Measurements from ENCODE around the gene LONRF2.
A peak's percentile ranks its signal among the peaks of the same experiment; 100 is the strongest.

The LONRF2 gene

DNA sequence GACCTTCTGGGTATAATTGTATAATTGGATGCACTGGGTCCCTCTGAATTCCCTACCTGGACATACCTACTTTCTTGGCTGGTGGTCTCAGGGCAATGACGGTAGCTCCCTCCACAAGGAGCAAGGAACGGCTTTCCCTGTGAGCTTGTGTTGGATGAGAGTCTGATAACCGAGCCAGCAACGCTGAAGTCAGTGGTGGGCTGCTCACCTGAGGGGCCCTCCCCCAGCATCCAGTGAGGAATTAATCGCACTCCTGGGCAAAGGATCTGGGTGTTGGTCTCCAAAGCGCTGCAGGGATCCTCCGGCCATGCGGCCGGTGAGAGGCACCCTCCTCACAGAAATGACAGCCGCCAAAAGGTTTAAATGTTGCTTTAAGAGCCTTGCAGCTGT is 47.1 kb downstream of the LONRF2 start:
- no peak for DNase-seq (ENCODE audit: low spot score)

DNA sequence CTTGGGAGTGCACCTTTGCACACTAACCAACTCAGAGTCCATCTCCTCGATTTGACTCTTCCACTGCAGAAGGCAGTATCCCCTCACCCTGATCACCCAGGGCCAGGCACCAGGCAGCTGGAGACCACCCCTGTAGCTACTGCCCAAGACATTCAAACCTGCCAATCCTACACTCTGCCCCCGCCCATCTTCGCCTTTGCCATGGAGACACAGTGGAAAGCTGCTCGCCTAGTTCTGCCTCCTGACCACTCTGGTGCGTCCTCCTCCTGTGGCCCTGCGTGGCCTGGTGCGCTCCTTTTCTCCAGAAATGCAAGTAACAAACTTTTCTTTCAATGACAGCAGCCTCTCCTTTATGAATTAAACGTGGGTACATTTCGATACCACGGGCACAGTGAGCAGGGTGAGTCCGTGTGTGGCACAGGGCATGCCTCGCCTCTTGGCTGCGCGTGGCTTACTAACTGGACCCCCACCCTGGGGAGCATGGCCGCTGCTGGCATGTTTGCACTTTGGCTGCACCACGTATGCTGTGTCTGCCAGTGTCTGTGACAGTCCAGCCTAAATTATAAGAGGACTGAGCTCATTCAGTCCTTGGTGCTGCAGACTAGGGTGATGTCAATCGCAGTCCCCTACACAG is 47.6 kb downstream of the LONRF2 start:
- no peak for DNase-seq (ENCODE audit: low spot score)

DNA sequence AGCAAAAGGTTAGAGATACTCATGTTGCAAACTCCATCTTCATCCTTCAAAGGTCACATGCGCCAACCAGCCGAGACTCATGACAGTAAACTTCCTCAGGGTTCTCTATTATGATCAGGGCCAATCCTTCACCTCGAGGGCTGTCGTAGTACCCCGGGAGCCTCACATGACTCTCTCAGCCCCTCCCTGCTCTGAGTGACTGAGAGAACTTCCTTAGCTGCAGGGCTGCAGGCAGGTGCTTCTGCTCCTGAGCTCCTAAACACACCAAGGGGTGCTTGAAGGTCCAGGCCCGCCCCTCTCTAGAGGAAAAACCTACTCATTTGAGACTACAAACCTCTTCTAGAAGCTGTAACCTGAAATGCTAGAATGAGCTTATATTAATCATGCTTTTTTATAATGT is 48.2 kb downstream of the LONRF2 start:
- peak; percentile 12 for DNase-seq (ENCODE audit: low spot score)

DNA sequence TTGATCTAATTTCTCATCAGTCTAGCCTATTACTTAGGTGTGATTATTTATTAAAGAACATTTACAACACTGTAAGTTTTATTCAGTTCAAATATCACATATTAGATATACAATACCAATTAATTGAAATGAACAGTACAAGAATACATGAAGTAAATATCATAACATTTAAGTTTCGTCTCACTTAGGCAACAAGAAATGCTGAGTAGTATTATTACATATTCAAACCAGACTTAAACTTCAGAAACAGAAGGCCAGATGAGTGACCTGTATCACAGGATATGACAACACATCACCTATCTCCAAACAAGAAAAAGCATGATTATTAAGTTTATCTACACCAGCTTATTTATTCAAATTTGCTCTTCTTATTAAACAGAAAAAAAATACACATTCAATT is 48.9 kb downstream of the LONRF2 start:
- DNase-seq (ENCODE audit: low spot score): no peak

DNA sequence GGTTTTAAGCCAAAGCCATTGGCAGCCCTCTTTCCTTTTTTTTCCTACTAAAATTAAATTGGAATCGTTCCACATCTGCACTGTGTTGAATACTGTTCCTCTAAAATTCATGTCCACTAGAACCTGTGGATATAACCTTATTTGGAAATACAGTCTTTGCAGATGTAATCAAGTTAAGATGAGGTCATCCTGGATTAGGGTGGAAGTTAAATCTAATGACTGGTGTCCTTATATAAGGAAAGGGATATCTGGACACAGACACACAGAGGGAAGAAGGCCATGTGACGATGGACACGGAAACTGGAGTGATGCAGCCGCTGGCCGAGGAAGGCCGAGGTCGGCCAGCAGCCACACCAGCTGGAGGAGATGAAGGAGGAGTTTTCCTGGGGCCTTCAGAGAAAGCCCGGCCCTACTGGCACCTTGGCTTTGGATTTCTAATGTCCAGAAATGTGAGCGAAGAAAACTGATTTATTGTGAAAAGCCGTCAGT is 49.4 kb downstream of the LONRF2 start:
- DNase-seq (ENCODE audit: low spot score): no peak

DNA sequence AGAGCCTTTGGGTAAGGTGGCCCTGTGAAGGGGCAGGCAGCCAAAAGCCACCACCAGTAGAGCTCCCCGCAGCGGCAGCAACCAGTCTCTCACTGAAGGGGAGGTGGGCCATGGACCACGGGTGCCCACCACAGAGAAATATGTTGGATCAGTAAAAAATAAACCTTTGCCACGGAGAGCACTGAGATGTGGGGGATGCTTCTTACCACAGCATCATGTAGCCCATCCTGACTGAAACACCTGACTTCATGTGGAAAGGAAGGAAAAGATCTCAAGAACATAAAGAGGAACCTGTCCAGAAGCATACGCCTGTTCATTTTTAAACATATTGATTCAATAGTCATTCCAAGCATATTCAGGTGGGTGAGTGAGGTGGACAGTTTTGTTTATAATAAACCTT is 51.1 kb downstream of the LONRF2 start:
- DNase-seq (ENCODE audit: low spot score): no peak

DNA sequence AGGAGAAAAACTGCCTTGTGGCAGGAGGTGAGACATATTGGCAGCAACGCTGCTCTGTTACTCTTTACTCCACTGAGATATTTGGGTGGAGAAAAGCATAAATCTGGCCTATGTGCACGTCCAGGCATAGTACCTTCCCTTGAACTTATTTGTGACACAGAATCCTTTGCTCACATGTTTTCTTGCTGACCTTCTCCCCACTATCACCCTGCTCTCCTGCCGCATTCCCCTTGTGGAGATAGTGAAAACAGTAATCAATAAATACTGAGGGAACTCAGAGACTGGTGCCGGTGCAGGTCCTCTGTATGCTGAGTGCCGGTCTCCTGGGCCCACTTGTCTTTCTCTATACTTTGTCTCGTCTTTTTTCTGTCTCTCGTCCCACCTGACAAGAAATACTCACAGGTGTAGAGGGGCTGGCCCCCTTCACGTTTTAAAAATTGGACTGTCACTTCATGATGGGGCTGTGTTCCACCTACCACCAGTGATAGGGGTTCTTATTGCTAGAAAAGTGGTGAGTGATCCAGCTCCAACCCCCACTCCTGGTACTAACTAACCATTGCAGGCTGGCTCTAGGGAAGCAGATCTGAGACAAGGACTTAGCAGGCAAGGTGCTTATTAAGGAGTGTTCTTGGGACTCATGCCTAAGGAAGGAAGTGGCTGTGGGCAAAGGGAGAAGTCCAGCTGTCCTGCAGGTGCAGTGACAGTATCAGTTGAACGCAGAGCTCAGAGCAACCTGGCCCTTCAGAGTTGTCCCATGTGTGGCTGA is 51.7 kb downstream of the LONRF2 start:
- DNase-seq (ENCODE audit: low spot score): no peak

DNA sequence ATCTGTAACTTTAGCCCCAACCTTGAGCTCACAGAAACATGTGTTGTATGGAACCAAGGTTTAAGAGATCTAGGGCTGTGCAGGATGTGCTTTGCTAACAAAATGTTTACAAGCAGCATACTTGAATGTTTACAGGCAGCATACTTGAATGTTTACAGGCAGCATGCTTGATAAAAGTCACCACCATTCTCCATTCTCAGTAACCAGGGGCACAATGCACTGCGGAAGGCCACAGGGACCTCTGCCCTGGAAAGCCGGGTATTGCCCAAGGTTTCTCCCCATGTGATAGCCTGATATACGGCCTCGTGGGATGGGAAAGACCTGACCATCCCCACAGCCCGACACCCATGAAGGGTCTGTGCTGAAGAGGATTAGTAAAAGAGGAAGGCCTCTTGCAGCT is 52.4 kb downstream of the LONRF2 start:
- no peak for DNase-seq (ENCODE audit: low spot score)

DNA sequence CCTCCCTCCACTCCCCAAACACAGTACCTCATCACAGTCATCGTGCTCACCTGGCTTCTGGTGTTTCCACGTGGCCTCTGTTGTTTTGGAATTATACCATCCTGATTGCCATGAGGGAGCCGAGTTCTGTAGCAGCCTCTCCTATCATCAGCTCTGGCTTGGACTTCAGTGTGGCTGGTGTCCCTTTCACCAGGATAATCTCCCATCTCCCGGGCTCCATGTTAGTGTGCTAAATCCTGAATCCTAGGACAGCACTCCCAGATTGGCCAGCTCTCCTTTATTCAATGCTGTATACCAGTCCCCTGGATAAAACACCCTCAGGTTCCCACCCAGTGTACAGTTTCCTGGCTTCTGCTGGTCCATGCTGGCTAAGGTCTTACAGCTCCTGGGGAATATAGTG is 53.3 kb downstream of the LONRF2 start:
- DNase-seq (ENCODE audit: low spot score): no peak

DNA sequence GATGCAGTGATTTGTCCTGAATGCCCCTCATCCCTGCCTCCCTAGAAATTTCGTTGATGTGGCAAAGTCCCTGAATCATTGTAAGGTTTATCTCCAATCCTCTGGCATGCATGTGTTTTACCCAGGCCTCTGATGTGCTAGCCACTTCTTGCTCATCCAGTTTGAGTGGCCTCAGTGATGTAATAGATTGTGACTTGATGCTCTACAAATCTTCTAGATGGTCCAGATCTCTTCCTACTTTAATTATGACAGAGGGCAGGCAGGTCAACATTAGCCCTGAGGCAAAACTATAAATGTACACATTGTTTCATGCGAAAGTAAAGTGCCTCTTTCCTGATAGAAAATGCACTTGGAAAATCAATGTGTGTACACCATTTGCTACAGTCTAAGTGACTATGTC is 54.5 kb downstream of the LONRF2 start:
- DNase-seq (ENCODE audit: low spot score): no peak

DNA sequence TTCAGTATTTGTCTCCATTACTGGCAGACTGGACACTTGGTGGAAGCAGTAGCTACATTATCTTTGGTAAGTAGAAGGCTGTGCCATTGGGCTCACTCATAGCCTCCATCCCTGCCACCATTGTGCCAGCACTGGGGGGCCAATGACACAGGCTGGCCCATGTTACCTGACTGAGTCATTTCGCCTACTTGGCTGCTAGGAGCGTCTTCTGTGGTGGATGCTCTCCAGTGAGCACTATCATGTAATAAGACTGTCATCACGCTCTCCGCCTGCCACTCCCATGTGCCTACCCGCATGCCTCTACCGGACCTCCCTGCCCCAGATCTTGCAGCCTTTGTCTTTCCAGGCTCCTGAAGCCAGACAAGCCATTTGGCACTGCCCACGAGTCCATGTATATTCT is 56.2 kb downstream of the LONRF2 start:
- no peak for DNase-seq (ENCODE audit: low spot score)

DNA sequence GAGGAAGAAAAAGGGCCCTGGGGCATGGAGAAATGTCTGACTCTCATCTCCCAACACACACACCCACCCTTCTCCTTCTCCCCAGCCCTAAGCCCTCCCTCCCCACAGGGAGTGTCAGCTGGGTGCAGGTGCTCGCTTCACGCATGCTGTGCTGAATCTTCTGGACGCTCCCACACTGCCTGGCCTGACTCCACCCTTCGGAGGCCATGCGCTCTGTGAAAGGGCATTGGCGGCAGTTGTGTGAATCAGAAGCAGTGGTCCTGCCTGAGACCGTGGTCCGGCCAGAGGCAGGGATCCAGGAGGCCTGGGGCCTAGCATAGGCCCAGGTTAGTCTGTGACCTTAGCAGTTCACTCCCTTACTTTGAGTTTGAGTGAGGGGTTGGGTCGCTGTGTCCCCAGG is 57.1 kb downstream of the LONRF2 start:
- DNase-seq (ENCODE audit: low spot score): no peak

DNA sequence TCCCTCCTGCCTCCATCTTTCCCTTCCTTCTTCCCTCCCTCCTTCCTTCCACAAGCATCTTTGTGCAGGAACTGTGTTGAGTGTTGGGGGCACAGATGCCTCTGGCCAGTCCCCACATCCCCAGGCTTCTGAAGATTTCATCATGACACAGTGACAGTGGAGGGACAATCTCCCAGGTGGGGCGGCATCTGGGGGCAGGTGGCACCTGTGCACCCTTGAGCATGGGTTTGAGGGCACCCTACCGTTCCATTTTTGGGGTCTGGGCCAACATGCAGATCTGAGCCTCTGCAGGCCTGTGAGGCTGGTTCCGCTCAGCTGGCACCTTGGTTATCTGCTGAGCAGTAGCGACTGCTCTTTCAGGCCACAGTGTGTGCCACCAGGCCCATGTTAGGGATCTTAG is 57.6 kb downstream of the LONRF2 start:
- DNase-seq (ENCODE audit: low spot score): no peak

DNA sequence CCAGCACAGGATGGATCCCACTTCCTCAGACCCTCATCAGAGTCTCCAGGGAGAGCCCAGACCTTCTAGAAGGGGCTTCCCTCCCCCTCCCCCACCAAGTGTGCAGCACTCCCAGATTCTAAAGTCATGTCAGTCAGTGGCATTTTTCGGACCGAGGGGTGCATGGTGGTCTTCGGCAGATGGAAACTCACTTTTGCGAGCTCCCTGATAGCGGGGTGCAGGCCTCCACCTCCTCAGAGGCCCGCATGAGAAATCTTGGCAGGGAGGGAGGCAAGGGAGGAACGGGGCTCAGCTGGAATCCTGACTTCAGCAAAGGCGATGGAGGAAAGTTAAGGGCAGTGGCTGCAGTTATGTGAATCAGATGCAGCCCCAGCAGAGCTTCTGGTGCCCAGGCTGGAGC is 58.2 kb downstream of the LONRF2 start:
- DNase-seq (ENCODE audit: low spot score): no peak

DNA sequence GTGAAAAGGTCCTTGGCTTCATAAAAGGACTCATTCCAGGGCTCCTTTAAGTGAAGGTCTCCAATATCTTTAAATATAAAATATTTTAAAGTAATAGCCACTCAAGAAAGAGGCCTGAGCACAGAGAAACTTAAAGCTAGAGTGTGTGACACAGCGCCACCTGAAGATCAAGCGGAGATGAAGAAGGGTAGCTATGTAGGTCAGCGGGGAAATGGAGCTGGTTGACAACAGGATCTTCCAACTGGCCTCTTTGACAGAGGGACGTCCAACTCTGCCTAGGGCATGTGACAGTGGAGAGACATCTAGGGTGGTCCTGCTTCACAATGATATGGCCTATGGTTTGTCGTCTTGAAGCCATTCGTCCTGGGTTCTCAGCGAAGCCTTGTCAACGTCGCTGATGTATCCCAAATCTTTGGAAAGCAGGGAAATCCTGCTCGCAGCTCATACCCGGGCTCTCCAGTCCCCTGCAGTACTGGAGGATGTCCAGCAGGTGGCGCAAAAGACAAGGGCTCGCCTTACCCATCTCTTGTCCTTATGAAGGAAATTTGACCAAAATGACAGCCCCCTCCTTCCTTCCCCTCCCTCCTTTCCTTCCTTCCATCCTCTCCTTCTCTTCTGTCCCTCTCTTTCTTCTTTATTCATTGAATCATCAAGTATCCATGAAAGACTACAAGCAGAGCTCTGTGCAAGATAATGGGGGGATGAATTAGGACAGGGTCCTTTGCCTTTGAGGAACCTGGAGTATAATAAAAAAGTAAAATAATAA is 59.6 kb downstream of the LONRF2 start:
- DNase-seq (ENCODE audit: low spot score): peak; percentile 74

DNA sequence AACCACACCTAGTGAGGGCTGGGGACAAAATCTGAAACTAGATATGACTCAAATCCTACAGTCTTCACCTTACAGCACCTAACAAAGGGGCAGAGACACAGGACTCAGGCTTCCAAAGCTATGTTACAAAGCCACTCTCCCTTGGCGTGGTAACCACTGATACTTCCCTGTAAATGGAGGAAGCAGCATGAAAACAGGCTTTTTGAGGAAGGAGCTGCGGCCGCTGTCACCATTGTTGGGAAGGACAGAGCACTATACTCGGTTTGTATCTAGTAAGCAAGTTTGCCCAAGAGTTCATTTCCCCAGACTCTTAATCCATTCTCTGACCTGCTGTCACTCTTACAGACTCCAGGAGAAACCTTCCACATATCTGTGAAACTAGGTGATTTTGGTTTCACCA is 60.3 kb downstream of the LONRF2 start:
- no peak for DNase-seq (ENCODE audit: low spot score)

DNA sequence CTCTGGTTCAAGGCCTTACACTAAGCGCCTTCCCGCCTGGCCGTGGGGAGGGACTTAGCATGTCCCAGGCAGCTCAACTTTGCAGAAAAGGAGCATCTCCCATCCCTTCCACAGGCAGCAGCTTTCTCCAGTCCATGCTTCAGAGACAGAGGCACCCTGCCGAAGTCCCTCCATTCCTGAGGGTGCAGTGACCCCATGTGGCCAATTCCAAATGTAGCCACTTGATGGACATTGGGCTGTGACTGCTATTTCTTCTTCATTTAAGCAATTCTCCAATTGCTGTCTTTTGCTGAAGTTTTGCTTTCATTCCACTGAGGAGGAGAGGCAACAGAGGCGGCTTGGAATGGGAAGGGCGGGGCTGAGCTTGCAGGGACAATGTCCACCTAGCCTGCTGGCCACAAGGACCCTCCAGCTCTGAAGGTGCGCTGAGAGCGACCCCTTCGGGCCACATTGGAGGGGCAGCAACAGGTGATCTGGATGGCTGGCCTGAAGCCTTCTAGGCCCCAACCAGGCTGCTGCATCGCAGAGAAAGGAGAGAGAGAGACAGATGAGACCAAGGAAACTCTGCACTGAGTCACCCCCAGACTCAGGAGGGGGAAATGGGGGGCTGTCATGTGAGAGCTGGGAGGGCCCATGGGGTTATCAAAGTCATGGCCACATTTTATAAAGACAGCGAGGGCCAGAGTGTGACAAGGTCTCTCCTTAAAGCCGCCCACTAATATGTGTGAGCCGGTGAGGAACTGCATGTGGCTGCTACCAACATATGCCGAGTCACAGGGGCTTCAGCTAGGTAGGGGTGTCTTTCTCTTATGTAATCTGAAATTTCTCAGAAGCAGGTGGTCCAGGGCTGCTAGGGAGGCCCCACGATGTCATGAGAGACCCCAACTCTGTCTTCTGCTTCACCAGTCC is 61.3 kb downstream of the LONRF2 start:
- peak; percentile 46 for DNase-seq (ENCODE audit: low spot score)

DNA sequence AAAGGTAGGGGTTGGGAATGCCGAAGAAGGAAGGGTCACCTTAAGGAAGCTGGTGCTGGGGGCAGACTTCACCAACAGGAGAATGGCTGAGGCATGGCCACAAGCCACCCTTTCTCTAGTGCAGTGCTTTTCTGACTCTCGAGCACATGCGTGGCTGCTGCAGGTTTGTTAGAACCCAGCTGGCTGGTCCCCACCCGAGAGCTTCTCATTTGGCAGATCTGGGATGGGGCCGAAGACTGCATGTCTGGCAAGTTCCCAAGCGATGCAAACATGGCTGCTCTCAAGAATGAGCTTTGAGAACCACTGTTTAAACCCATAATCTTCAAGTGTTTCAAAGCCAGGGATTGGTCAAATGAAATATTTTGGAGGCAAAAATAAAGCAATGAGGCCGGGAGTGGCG is 63.2 kb downstream of the LONRF2 start:
- DNase-seq (ENCODE audit: low spot score): no peak

DNA sequence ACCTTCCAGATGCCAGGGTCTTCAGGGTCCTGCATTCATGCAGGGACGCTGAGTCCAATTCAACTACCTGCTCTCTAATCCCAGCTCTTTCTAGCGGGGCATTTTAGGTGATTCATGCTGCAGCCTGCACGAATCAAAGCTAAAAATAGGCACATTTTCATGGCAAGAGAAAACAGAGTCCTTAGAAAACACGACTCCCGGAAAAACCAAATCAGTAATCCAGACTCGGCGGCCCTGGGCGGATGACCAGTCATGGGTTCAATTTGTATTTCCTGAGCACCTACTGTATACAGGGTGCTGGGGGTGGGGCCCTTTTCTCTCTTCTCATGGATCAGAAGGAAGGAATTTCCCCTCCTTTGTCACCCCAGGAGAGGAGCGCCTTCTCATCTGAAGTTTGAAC is 64.4 kb downstream of the LONRF2 start:
- DNase-seq (ENCODE audit: low spot score): no peak

DNA sequence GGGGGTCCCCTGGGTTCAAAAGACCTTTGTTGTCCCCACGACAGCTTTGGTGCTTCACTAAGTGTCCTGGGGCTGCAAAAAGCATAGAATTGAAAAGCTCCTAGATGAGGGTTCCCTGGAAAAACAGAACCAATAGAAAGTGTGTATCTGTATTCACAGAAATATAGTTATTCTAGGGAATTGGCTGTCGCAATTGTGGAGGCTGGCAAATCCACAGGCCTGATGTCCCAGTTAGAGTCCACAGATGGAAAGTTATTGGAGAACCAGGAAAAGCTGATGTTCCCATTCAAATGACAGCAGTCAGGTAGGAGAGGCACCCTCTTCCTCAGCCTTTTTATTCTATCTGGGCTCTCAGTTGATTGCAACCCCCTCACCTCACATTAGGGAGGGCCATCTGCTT is 65.5 kb downstream of the LONRF2 start:
- DNase-seq (ENCODE audit: low spot score): no peak

DNA sequence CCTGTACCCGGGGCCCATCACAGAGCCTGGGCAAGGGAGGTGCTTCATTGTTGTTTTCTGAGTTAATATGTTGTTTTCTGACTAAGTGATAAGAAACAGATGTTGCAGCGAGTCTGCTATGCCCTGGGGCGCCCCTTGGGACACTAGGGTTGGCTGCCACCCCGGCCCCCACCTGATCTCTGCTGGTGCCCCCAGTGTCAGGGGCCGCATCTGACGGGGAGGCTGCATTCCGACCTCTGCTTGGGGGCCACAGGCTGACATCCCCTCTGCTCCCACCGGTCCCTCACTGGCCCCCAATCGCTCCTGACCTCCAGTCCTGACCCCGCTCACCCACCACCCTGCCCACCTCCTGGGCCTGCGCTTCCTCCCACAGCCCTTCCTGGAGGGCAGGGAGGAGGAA is 65.9 kb downstream of the LONRF2 start:
- no peak for DNase-seq (ENCODE audit: low spot score)

DNA sequence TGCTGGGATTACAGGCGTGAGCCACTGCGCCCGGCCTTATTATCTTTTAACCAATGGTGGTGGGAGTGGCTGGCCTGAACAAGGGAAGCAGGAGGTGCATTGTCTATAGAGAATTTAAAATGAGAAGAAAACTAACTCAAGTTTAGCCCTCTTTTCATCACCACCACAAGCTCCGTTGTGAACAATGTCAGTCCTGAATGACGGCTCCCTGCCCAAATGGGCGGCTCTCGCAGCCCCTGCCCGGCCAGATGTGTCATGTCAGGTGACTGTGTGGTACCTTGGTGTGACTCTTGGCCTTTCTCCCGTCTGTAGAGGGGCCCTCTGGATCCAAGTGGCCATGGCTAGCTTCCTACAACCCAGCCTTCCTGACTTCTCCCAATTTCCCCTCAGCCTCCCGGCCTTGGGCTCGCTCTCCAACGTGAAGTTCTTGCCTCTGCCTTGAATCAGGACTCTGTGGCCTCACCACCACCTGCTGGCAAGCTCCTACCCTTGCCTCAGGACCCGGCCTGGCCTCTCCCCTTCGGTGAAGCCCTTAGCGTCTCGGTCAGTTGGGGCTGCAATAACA is 67.6 kb downstream of the LONRF2 start:
- no peak for DNase-seq (ENCODE audit: low spot score)

All from germinal center (tissue), 1 donor.